Nephron progenitor cell (in vitro differentiated cells): ENCODE measurements around the gene IGF2R.

Experiments used
- DNase-seq: peaks from one replicate; pipeline ENCODE4 v3.0.0; 2021
- H3K27ac Mint-ChIP-seq: 2 replicates; pipeline ENCODE4 v1.8.0; 2021; ENCODE audit warnings: mild to moderate bottlenecking, moderate library complexity, mixed read lengths
- H3K27me3 Mint-ChIP-seq: 2 replicates; pipeline ENCODE4 v1.8.0; 2021; ENCODE audit warnings: mild to moderate bottlenecking, low read depth, mixed read lengths; ENCODE audit not compliant: poor library complexity
- H3K36me3 Mint-ChIP-seq: 2 replicates; pipeline ENCODE4 v1.8.0; 2021; ENCODE audit warnings: low read depth, mixed read lengths
- H3K4me1 Mint-ChIP-seq: 2 replicates; pipeline ENCODE4 v1.8.0; 2021; ENCODE audit warnings: mixed read lengths
- H3K4me3 Mint-ChIP-seq: 2 replicates; pipeline ENCODE4 v1.8.0; 2021; ENCODE audit warnings: mild to moderate bottlenecking, moderate library complexity, mixed read lengths
- H3K9me3 Mint-ChIP-seq: 2 replicates; pipeline ENCODE4 v1.8.0; 2021; ENCODE audit warnings: mild to moderate bottlenecking, moderate library complexity, mixed read lengths
- TF ChIP-seq, protein P1 (sequence below): fragments of 200-600 bp; sonication (generic); IDR thresholded peaks from 2 replicates; pipeline ENCODE4 v1.5.0; 2021; ENCODE audit warnings: antibody characterized with exemption

Gene IGF2R

DNA sequence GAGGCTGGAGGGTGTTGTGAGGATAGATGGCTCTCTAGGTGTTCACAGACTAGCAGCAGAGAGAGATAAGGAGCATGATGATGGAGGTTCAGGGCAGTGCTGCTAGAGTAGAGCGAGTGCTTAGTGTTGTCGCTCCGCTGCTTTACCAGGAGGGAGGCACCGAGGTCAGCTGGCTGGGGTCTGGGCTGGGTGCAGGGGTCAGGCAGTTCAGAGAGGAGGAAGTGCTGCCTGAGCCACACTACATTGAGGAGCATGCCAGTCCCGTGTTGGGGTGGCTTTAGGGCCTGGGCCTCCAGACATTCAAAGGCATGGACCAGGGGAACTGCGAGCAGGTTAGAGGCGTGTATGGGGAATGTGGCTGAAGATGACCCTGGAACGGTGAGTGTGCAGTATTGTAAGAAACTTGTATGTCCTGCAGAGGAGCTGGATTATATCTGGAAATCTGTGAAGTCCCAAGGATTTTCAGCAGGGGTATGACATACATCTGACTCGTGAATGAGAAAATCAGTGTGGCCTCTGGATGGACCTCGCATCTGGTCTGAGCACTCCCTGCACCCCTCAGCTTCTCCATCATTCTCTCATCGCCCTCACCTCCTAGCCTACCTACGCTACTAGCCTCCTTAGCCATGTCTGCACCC, 66.9 kb downstream of the IGF2R start:
- Mint-ChIP-seq H3K27ac (peak overlapping the region; percentile 91), H3K9me3 (no peaks in the 10 kb centered on the region), H3K4me3 (no peak overlapping the region), H3K36me3 (peaks cover 57% of the 10 kb centered on the region), H3K27me3 (no peaks in the 10 kb centered on the region), H3K4me1 (peaks cover 10% of the 10 kb centered on the region)
- no peak for DNase-seq
- TF ChIP-seq, protein P1, sequence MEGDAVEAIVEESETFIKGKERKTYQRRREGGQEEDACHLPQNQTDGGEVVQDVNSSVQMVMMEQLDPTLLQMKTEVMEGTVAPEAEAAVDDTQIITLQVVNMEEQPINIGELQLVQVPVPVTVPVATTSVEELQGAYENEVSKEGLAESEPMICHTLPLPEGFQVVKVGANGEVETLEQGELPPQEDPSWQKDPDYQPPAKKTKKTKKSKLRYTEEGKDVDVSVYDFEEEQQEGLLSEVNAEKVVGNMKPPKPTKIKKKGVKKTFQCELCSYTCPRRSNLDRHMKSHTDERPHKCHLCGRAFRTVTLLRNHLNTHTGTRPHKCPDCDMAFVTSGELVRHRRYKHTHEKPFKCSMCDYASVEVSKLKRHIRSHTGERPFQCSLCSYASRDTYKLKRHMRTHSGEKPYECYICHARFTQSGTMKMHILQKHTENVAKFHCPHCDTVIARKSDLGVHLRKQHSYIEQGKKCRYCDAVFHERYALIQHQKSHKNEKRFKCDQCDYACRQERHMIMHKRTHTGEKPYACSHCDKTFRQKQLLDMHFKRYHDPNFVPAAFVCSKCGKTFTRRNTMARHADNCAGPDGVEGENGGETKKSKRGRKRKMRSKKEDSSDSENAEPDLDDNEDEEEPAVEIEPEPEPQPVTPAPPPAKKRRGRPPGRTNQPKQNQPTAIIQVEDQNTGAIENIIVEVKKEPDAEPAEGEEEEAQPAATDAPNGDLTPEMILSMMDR, result no peak

DNA sequence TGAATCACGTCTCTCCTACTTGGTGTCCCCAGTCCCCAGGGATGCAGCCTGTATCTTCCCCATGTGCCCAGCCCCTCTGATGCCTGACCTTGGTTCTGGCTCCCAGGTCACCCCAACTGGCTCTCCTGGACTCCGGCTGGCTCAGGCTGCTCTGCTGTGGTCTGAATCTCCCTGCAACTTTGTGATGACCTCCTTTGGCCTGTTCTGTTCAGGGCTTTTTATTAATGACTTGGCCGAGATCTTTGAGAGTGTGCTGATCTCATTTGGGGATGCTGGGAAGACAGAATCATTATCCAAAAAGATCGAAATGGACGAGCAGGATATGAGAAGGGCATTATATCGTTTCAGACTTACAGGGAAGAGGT, 67.4 kb downstream of the IGF2R start:
- peaks cover 60% of the 10 kb centered on the region for H3K36me3 Mint-ChIP-seq
- H3K27me3 Mint-ChIP-seq, result no peaks in the 10 kb centered on the region
- H3K4me3 Mint-ChIP-seq, result no peak overlapping the region
- DNase-seq, result no peak
- H3K27ac Mint-ChIP-seq, result peak overlapping the region; percentile 33
- TF ChIP-seq, protein P1, result no peak
- no peaks in the 10 kb centered on the region for H3K9me3 Mint-ChIP-seq
- peaks cover 8% of the 10 kb centered on the region for H3K4me1 Mint-ChIP-seq

DNA sequence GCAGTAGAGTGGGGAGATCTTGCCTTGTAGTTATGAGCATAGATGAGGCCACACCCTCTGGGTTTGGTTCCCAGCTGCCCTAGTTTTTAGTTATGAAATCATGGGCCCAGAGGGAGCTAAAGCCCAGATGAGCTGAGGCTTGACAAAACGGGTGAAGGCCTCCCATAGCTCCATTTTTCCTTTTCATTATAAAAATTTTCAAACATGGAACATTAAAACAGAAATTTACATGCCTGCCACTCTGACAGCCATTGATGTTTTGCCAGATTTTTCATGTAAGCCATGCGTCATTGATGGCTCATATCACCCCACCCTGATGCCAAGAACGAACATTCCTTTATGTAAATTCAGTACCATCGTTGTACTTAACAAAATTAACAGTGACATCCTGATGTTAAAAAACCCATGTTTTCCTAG, 67.9 kb downstream of the IGF2R start:
- no peak overlapping the region for H3K27ac Mint-ChIP-seq
- no peaks in the 10 kb centered on the region for H3K9me3 Mint-ChIP-seq
- TF ChIP-seq, protein P1, result no peak
- H3K4me1 Mint-ChIP-seq, result peaks cover 5% of the 10 kb centered on the region
- H3K27me3 Mint-ChIP-seq, result no peaks in the 10 kb centered on the region
- DNase-seq, result no peak
- peaks cover 58% of the 10 kb centered on the region for H3K36me3 Mint-ChIP-seq
- no peak overlapping the region for H3K4me3 Mint-ChIP-seq

DNA sequence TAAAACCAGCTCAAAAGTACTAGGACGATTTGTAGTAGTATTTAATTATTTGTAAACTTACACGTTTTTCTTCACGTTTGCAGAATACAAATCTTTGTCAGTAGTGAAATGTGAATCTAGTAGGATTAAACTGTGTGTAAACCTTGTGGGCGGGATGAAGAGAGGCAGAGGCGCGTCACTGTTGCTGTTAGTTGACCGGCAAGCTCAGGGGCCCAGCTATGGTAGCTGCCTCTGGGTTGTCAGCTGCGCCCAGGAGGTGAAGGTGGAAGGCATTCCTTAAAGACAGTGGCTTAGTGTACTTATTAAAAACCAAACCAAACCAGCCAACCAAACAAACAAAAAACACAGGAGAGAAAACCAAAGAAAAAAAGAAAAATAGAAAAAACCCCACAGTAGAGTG, 69.6 kb downstream of the IGF2R start:
- Mint-ChIP-seq H3K27me3 (no peaks in the 10 kb centered on the region), H3K4me3 (no peak overlapping the region), H3K4me1 (peaks cover 5% of the 10 kb centered on the region), H3K27ac (no peak overlapping the region), H3K36me3 (peaks cover 57% of the 10 kb centered on the region), H3K9me3 (no peaks in the 10 kb centered on the region)
- no peak for DNase-seq
- TF ChIP-seq, protein P1, result no peak

DNA sequence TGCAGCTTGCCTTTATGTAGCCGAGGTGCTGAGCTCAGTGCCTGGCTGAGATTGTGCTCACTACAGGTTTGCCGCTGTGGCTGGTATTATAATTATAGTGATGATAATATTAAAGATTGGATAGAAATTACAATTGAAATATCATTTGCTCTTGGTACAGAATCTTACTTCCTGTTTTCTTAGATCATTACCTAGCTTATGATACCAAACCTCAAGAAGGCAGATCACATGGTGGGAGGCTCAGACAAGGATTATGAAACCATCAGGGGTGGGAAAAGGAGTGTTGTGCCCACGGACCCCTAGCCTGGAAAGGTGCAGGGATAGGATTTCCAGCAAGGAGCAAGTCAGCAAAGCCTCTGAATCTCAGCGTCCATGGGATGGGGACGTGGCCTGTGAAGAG, 70.6 kb downstream of the IGF2R start:
- Mint-ChIP-seq H3K27ac (peak overlapping the region; percentile 18), H3K4me3 (no peak overlapping the region), H3K36me3 (peaks cover 53% of the 10 kb centered on the region), H3K27me3 (no peaks in the 10 kb centered on the region), H3K9me3 (no peaks in the 10 kb centered on the region), H3K4me1 (no peaks in the 10 kb centered on the region)
- no peak for DNase-seq
- TF ChIP-seq, protein P1, result no peak

DNA sequence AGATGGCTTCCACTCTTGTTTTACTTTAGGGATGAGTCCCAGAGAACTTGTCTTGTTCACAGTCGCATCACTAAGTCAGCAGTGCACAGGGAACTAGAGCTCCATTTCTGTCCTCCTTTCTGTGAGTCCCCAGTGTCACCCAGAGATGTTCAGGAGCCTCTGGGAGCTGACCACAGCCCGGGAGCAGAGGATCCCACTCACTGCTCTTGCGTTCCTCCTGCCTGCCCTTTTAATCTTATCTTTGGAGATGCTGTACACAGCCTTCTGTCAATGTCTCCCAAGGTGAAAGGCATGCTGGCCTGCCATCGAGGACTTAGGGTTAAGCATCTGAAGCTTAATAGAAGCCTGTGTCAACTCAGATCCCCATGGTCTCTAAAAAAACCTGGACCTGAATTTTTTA, 71.2 kb downstream of the IGF2R start:
- H3K27ac Mint-ChIP-seq, result no peak overlapping the region
- no peak for DNase-seq
- H3K36me3 Mint-ChIP-seq, result peaks cover 55% of the 10 kb centered on the region
- H3K9me3 Mint-ChIP-seq, result no peaks in the 10 kb centered on the region
- H3K4me3 Mint-ChIP-seq, result no peak overlapping the region
- TF ChIP-seq, protein P1, result no peak
- no peaks in the 10 kb centered on the region for H3K4me1 Mint-ChIP-seq
- no peaks in the 10 kb centered on the region for H3K27me3 Mint-ChIP-seq
